HepG2 (cell line): ENCODE results near the gene SLFN14. TPM values are rescaled to one million over a fixed set of nuclear protein-coding genes. Genes with fewer than 3 reads are reported as not detected.

Experiments
- ATAC-seq: fragments of 200-7000 bp; cut with Tn5 transposase; 3 replicates; pipeline ENCODE4 v1.9.1; 2020; ENCODE audit warnings: mild to moderate bottlenecking, moderate library complexity
- BruUV-seq: library from RNA; stranded (reverse); fragments of 400-500 nt; replicated peaks from 2 replicates; lab custom pipeline; 2021; lab: Mats Ljungman, UMichigan
- CTCF ChIA-PET: fragments of 300-600 bp; formaldehyde crosslinking; extraction: SDS; loops from one replicate; lab custom pipeline; 2021; ENCODE audit warnings: low total read pairs, inconsistent platforms, low intra/inter-chr PET ratio; lab: Yijun Ruan, JAX
- POLR2A ChIA-PET: fragments of 350-600 bp; sonication (Branson Sonifier 250); formaldehyde crosslinking; loops from one replicate; lab custom pipeline; 2020; ENCODE audit warnings: antibody characterized with exemption, inconsistent platforms; lab: Yijun Ruan, JAX
- DNase-seq: peaks from one replicate; pipeline ENCODE4 v3.0.0-alpha.2; 2015; ENCODE audit warnings: low spot score
- FAIRE-seq: peaks from 3 replicates; lab custom pipeline; 2011; peaks lifted over from hg19 to GRCh38; lab: Jason Lieb, UNC
- H2AFZ ChIP-seq: one replicate; pipeline ENCODE4 v1.6.1; 2011; ENCODE audit warnings: low read length, inconsistent platforms
- H3K27ac ChIP-seq: fragments of 300-600 bp; 3 replicates; pipeline ENCODE4 v1.8.0; 2011; ENCODE audit warnings: mixed run types, mild to moderate bottlenecking, mixed read lengths, low read length, inconsistent platforms; ENCODE audit not compliant: insufficient read depth; ENCODE audit errors: extremely low read length
- H3K27me3 ChIP-seq, 2 experiments: fragments of 200-600 bp in 1 of 2; 2 replicates in 1 of 2; 3 replicates in 1 of 2; pipeline versions ENCODE4 v1.6.0 to v1.8.0; 2011; ENCODE audit warnings: low read length in 2 of 2, mild to moderate bottlenecking in 2 of 2, moderate library complexity in 2 of 2, inconsistent platforms in 1 of 2; ENCODE audit not compliant: insufficient read depth in 2 of 2, control insufficient read depth in 1 of 2
- H3K36me3 ChIP-seq, 2 experiments: fragments of 200-600 bp in 1 of 2; replicated peaks in 1 of 2; 2 replicates in 1 of 2; 3 replicates in 1 of 2; pipeline versions ENCODE4 v1.5.1 to v1.8.0; 2011; ENCODE audit warnings: low read length in 2 of 2, inconsistent platforms in 1 of 2; ENCODE audit not compliant: insufficient read depth in 2 of 2, control insufficient read depth in 1 of 2
- H3K4me1 ChIP-seq: 2 replicates; pipeline ENCODE4 v1.5.1; 2012; ENCODE audit warnings: low read length, inconsistent platforms; ENCODE audit not compliant: insufficient read depth
- H3K4me2 ChIP-seq: 2 replicates; pipeline ENCODE4 v1.6.0; 2011; ENCODE audit warnings: low read depth, low read length, inconsistent platforms
- H3K4me3 ChIP-seq, 3 experiments: fragments of 200-600 bp in 1 of 3; sonication (generic), shearing (Covaris generic) in 1 of 3; replicated peaks in 1 of 3; 2 replicates each; pipeline ENCODE4 v1.5.1; 2011 to 2016; ENCODE audit warnings: low read length in 3 of 3, inconsistent platforms in 2 of 3, low read depth in 2 of 3, mild to moderate bottlenecking in 2 of 3, control low read depth in 1 of 3, mixed read lengths in 1 of 3; ENCODE audit not compliant: insufficient read depth in 1 of 3
- H3K79me2 ChIP-seq: one replicate; pipeline ENCODE4 v1.6.1; 2011; ENCODE audit warnings: low read length, inconsistent platforms; ENCODE audit not compliant: insufficient read depth
- H3K9ac ChIP-seq: 2 replicates; pipeline ENCODE4 v1.6.0; 2011; ENCODE audit warnings: mild to moderate bottlenecking, low read depth, low read length, inconsistent platforms; ENCODE audit not compliant: insufficient read depth
- H3K9me3 ChIP-seq: 2 replicates; pipeline ENCODE4 v1.5.1; 2012; ENCODE audit warnings: mild to moderate bottlenecking, low read length
- H4K20me1 ChIP-seq: 2 replicates; pipeline ENCODE4 v1.6.0; 2011; ENCODE audit warnings: inconsistent platforms, mild to moderate bottlenecking, low read length, moderate library complexity; ENCODE audit not compliant: insufficient read depth
- HOXA3 ChIP-seq: sonication (generic); formaldehyde crosslinking; IDR thresholded peaks from 2 replicates; pipeline ENCODE4 v1.5.0; 2020; ENCODE audit warnings: missing genetic modification reagents
- IRX3 ChIP-seq: sonication (generic); formaldehyde crosslinking; IDR thresholded peaks from 2 replicates; pipeline ENCODE4 v1.8.1; 2023; ENCODE audit warnings: mild to moderate bottlenecking, low read depth, missing genetic modification reagents, borderline replicate concordance
- MIER2 ChIP-seq: IDR thresholded peaks from 2 replicates; pipeline ENCODE4 v1.6.1; 2016; ENCODE audit warnings: missing biosample characterization, missing genetic modification reagents
- PPARG ChIP-seq: conservative IDR thresholded peaks from 2 replicates; pipeline ENCODE4 v1.6.1; 2016; ENCODE audit warnings: missing biosample characterization, missing genetic modification reagents
- SRF ChIP-seq: IDR thresholded peaks from 2 replicates; pipeline ENCODE4 v1.6.1; 2011; ENCODE audit warnings: mild to moderate bottlenecking, low read depth, low read length, moderate library complexity
- ZNF260 ChIP-seq: sonication (generic); formaldehyde crosslinking; IDR thresholded peaks from 2 replicates; pipeline ENCODE4 v1.4.0; 2020; ENCODE audit warnings: missing genetic modification reagents, low read depth, mild to moderate bottlenecking, borderline replicate concordance
- ZNF839 ChIP-seq: sonication (generic); formaldehyde crosslinking; IDR thresholded peaks from 2 replicates; pipeline ENCODE4 v1.4.0; 2020; ENCODE audit warnings: missing genetic modification reagents, mild to moderate bottlenecking, borderline replicate concordance
- WGBS: methylation state at CpG from one replicate; pipeline ENCODE4 v1.1.6; 2017; ENCODE audit warnings: low lambda C conversion rate; 5-methylcytosine and 5-hydroxymethylcytosine counted together
- in situ Hi-C: cut with HindIII; loops from 2 replicates; pipeline ENCODE4 v1.10.0; 2017; ENCODE audit warnings: low pct_unique_long_range_greater_than_20kb; ENCODE audit not compliant: extremely low pct_ligation_motif_present
- intact Hi-C: fragments of 100-400 bp; cut with micrococcal nuclease; formaldehyde crosslinking; loops from one replicate; pipeline ENCODE4 v1.10.0; 2022; ENCODE audit not compliant: unreplicated experiment
- polyA plus RNA-seq, 8 experiments: library from polyadenylated mRNA; depleted of rRNA in 3 of 8; stranded (reverse) in 7 of 8; unstranded in 1 of 8; fragments of >200 nt; fragmentation: Illumina TruSeq in 4 of 8; extraction: Trizol in 4 of 8; gene quantifications; 2 replicates each; pipeline versions ENCODE4 v1.2.1 to v1.2.3, GENCODE V29; 2011 to 2016; ENCODE audit warnings: low read depth in 4 of 8, missing spikeins in 1 of 8, mixed read lengths in 1 of 8; ENCODE audit not compliant: insufficient read depth in 1 of 8
- total RNA-seq, 5 experiments: library from RNA; depleted of rRNA; stranded (reverse); fragments of >200 nt; fragmentation: Illumina TruSeq; extraction: Trizol; gene quantifications; 2 replicates each; pipeline ENCODE4 v1.2.3, GENCODE V29; 2016; ENCODE audit warnings: low read depth in 1 of 5
- TF ChIP-seq, protein P1 (sequence below): sonication (generic); formaldehyde crosslinking; IDR thresholded peaks from 2 replicates; pipeline ENCODE4 v1.4.0; 2020; ENCODE audit warnings: missing genetic modification reagents, borderline replicate concordance
- TF ChIP-seq, protein P2 (sequence below): sonication (generic); formaldehyde crosslinking; IDR thresholded peaks from 2 replicates; pipeline ENCODE4 v1.4.0; 2020; ENCODE audit warnings: missing genetic modification reagents
- TF ChIP-seq, protein P3 (sequence below): sonication (generic); formaldehyde crosslinking; IDR thresholded peaks from 2 replicates; pipeline ENCODE4 v1.4.0; 2020; ENCODE audit warnings: missing genetic modification reagents, borderline replicate concordance

SLFN14 gene
- total and polyA plus RNA-seq, 2 of the 13 experiments (the other 11 are each of a cell fraction or from before 2014, with no cell fraction given): not detected

DNA sequence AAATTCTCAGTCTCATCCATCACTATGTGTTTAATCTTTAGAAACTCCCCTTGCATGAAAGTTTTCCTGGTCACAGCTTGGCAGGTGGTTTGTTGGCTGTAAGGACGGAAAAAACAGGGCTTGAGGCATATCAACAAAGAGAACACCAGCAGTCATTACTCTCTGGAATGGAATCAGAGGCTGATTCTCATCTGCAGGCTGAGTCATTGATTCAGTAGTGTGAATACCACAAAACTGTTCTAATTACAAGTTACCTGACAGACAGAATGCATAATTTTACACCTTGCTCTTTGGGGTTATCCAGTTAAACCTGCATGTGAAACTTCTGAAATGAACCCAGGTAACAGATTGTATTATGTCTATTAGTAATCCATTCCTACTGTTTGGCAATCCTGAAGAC lies 11.6 kb downstream of the SLFN14 start:
- H3K9me3 ChIP-seq: no peaks in the 10 kb centered on the region
- H3K79me2 ChIP-seq: no peaks in the 10 kb centered on the region
- FAIRE-seq (no peak), ATAC-seq (no peak), DNase-seq (no peak)
- no peak overlapping the region for H3K4me2 ChIP-seq
- in situ Hi-C loops: loop anchor here (25.0 kb wide), 1 partner anchor 1137 kb away; no protein-coding TSS in a partner anchor
- intact Hi-C loops: no loop called here
- 0% methylated on average over 1 of the region's 1 CpG for WGBS
- H3K4me3 ChIP-seq: no peak overlapping the region
- H3K4me1 ChIP-seq: no peaks in the 10 kb centered on the region
- H3K27ac ChIP-seq: no peak overlapping the region
- ChIA-PET POLR2A (no interaction called here), CTCF (no interaction called here)
- BruUV-seq: no TSS peak
- H3K36me3 ChIP-seq: no peaks in the 10 kb centered on the region
- H2AFZ ChIP-seq: no peak overlapping the region
- no peak overlapping the region for H3K9ac ChIP-seq
- H3K27me3 ChIP-seq: peaks cover 1 to 6% of the 10 kb centered on the region in 2 experiments; a peak in 1 of 5 replicates
- no peaks in the 10 kb centered on the region for H4K20me1 ChIP-seq
- TF ChIP-seq HOXA3 (CRISPR knock-in tag): no peak
- no peak for TF ChIP-seq PPARG
- no peak for TF ChIP-seq MIER2 (CRISPR knock-in tag)
- no peak for TF ChIP-seq IRX3 (CRISPR knock-in tag)
- TF ChIP-seq ZNF839: no peak
- TF ChIP-seq, protein P1, sequence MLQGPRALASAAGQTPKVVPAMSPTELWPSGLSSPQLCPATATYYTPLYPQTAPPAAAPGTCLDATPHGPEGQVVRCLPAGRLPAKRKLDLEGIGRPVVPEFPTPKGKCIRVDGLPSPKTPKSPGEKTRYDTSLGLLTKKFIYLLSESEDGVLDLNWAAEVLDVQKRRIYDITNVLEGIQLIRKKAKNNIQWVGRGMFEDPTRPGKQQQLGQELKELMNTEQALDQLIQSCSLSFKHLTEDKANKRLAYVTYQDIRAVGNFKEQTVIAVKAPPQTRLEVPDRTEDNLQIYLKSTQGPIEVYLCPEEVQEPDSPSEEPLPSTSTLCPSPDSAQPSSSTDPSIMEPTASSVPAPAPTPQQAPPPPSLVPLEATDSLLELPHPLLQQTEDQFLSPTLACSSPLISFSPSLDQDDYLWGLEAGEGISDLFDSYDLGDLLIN (CRISPR knock-in tag): no peak
- no peak for TF ChIP-seq ZNF260 (CRISPR knock-in tag)
- TF ChIP-seq, protein P2, sequence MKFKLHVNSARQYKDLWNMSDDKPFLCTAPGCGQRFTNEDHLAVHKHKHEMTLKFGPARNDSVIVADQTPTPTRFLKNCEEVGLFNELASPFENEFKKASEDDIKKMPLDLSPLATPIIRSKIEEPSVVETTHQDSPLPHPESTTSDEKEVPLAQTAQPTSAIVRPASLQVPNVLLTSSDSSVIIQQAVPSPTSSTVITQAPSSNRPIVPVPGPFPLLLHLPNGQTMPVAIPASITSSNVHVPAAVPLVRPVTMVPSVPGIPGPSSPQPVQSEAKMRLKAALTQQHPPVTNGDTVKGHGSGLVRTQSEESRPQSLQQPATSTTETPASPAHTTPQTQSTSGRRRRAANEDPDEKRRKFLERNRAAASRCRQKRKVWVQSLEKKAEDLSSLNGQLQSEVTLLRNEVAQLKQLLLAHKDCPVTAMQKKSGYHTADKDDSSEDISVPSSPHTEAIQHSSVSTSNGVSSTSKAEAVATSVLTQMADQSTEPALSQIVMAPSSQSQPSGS (CRISPR knock-in tag): no peak
- TF ChIP-seq, protein P3, sequence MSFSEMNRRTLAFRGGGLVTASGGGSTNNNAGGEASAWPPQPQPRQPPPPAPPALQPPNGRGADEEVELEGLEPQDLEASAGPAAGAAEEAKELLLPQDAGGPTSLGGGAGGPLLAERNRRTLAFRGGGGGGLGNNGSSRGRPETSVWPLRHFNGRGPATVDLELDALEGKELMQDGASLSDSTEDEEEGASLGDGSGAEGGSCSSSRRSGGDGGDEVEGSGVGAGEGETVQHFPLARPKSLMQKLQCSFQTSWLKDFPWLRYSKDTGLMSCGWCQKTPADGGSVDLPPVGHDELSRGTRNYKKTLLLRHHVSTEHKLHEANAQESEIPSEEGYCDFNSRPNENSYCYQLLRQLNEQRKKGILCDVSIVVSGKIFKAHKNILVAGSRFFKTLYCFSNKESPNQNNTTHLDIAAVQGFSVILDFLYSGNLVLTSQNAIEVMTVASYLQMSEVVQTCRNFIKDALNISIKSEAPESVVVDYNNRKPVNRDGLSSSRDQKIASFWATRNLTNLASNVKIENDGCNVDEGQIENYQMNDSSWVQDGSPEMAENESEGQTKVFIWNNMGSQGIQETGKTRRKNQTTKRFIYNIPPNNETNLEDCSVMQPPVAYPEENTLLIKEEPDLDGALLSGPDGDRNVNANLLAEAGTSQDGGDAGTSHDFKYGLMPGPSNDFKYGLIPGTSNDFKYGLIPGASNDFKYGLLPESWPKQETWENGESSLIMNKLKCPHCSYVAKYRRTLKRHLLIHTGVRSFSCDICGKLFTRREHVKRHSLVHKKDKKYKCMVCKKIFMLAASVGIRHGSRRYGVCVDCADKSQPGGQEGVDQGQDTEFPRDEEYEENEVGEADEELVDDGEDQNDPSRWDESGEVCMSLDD (CRISPR knock-in tag): no peak
- TF ChIP-seq SRF: no peak
